ENCODE data around the gene SOCS6.

Gene SOCS6

GRCh38 chr18:70273021-70273420 lies 15.8 kb upstream of the SOCS6 start:
- no peak overlapping the region for H2AFZ ChIP-seq (ENCODE audit: low read depth, low read length)
- no peak overlapping the region for H3K4me3 ChIP-seq (ENCODE audit: low read length)
- H3K4me1 ChIP-seq (ENCODE audit: insufficient read depth, low read length), result no peaks in the 10 kb centered on the region
- H3K36me3 ChIP-seq (ENCODE audit: insufficient read depth, low read length), result no peaks in the 10 kb centered on the region
- H3K9me3 ChIP-seq (ENCODE audit: low read length), result no peaks in the 10 kb centered on the region
- H3K27me3 ChIP-seq (ENCODE audit: insufficient read depth, low read length), result no peaks in the 10 kb centered on the region

DNA sequence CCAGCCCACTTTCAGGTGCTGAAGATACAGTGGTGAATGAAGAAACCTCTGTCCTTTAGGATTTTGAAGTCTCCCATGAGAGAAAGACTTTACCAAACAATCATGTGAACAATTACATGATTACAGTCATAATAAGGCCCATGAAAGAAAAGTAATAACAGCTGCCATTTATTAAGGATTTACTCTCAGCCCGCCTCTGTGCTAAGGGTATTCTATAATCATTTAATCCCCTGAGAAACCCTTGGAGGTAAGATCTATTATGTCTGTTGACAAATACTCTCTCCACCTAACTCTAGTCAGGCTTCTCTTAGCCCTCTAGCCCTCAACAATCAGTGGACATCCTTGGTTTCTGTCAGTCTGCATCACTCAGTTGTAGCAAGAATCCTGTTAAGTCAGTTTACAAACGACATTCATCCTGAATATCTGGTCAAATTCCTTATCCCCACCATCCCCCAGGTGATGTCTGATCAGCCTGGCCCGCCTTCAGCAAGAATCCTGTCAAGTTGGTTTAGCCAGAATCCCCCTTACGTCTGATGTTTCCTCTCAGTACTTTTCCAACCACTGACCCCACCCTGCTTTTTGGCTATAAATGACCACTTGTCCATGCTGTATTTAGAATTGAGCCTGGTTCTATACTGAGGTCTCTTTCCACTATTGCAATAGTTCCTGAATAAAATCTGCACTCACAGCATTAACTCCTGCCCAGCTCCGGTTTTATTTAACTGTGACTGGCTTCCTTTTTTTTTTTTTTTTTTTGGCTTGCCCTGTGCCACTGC lies 12.2 kb upstream of the SOCS6 start:
- Histone ChIP-seq H3K27me3 (ENCODE audit: insufficient read depth, low read length) (no peaks in the 10 kb centered on the region), H2AFZ (ENCODE audit: low read depth, low read length) (no peak overlapping the region), H3K36me3 (ENCODE audit: insufficient read depth, low read length) (no peaks in the 10 kb centered on the region)

GRCh38 chr18:70279470-70279869 lies 9.4 kb upstream of the SOCS6 start:
- Histone ChIP-seq H3K4me1 (ENCODE audit: insufficient read depth, low read length) (no peaks in the 10 kb centered on the region), H2AFZ (ENCODE audit: low read depth, low read length) (no peak overlapping the region), H3K36me3 (ENCODE audit: insufficient read depth, low read length) (no peaks in the 10 kb centered on the region), H3K27me3 (ENCODE audit: insufficient read depth, low read length) (no peaks in the 10 kb centered on the region), H3K9me3 (ENCODE audit: low read length) (no peaks in the 10 kb centered on the region), H3K4me3 (ENCODE audit: low read length) (no peak overlapping the region)

More for the DNA sequence above, 12.2 kb upstream of the SOCS6 start:
- Histone ChIP-seq H3K9me3 (ENCODE audit: low read length) (no peaks in the 10 kb centered on the region), H3K4me3 (ENCODE audit: low read length) (no peak overlapping the region), H3K4me1 (ENCODE audit: insufficient read depth, low read length) (no peaks in the 10 kb centered on the region)

DNA sequence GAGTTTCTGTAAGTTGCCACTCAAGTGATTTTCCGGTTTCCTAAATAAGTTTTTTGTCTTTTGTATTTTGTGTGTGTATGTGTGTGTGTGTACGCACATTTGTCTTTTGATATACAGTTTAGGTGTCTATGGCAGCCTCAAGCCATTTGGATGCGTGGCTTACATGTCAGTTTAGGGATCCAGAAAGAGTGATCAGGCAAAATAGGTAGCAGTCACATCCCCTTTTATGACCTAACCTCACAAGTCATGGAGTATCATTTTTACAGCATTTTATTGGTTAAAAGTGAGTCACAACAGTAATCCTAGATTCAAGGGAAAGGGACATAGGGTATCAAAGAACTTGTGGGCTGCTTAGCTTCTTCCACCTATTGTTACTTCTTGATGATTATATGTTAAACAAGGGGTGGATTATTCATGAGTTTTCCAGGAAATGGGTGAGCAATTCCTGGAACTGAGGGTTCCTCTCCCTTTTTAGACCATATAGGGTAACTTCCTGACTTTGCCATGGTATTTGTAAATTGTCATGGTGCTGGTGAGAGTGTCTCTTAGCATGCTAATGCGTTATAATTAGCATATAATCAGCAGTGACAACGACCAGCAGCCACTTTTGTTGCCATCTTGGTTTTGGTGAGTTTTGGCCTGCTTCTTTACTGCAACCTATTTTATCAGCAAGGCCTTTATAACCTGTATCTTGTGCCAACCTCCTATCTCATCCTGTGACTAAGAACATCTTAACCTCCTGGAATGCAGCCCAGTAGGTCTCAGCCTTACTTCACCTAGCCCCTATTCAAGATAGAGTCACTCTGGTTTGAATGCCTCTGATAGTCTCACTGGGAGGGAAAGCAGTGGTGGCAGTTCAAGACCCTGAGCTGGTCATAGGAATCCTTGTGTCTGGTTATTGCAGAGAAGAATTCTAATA lies 8.6 kb upstream of the SOCS6 start:
- no peaks in the 10 kb centered on the region for H3K36me3 ChIP-seq (ENCODE audit: insufficient read depth, low read length)

DNA sequence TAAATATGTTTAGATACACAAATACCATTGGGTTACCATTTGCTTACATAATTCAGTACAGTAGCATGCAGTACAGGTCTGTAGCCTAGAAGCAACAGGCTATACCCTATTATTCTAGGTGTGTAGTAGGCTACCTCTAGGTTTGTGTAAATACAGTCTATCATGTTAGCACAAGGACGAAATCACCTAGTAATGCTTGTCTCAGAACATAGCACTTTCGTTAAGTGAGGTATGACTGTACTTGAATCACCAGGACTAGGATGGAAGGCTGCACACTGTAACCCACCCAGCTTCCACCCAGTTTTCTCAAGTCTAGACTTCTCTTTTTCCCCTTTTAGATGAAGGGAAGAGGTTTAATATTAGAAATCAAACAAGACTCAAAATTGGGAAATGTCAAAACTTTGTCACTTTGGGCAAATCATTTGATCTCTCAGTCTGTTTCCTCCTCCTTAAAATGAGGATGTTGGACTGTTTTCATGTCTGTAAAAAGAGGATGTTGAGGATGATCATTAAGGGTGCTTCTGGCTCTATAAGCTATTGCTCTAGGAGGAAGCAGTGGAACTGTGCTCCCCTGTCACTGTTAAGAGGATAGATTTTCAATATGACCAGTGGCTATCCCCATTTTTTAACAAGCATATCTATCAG lies 3.7 kb upstream of the SOCS6 start:
- H3K27me3 ChIP-seq (ENCODE audit: insufficient read depth, low read length), result no peaks in the 10 kb centered on the region
- no peak overlapping the region for H2AFZ ChIP-seq (ENCODE audit: low read depth, low read length)
- no peak overlapping the region for H3K4me3 ChIP-seq (ENCODE audit: low read length)

More for the DNA sequence above, 8.6 kb upstream of the SOCS6 start:
- H3K9me3 ChIP-seq (ENCODE audit: low read length), result no peaks in the 10 kb centered on the region
- no peak overlapping the region for H3K4me3 ChIP-seq (ENCODE audit: low read length)
- no peaks in the 10 kb centered on the region for H3K27me3 ChIP-seq (ENCODE audit: insufficient read depth, low read length)
- H2AFZ ChIP-seq (ENCODE audit: low read depth, low read length), result no peak overlapping the region
- H3K4me1 ChIP-seq (ENCODE audit: insufficient read depth, low read length), result no peaks in the 10 kb centered on the region

GRCh38 chr18:70287731-70288130 lies 1.1 kb upstream of the SOCS6 start:
- Histone ChIP-seq H3K4me3 (ENCODE audit: low read length) (no peak overlapping the region), H3K27me3 (ENCODE audit: insufficient read depth, low read length) (no peaks in the 10 kb centered on the region), H2AFZ (ENCODE audit: low read depth, low read length) (peak overlapping the region; percentile 97), H3K36me3 (ENCODE audit: insufficient read depth, low read length) (no peaks in the 10 kb centered on the region), H3K9me3 (ENCODE audit: low read length) (no peaks in the 10 kb centered on the region), H3K4me1 (ENCODE audit: insufficient read depth, low read length) (peaks cover 16% of the 10 kb centered on the region)

More for the DNA sequence above, 3.7 kb upstream of the SOCS6 start:
- Histone ChIP-seq H3K9me3 (ENCODE audit: low read length) (no peaks in the 10 kb centered on the region), H3K36me3 (ENCODE audit: insufficient read depth, low read length) (no peaks in the 10 kb centered on the region), H3K4me1 (ENCODE audit: insufficient read depth, low read length) (peaks cover 6% of the 10 kb centered on the region)

- Histone ChIP-seq H2AFZ (ENCODE audit: low read depth, low read length) (peak overlapping the region; percentile 97), H3K9me3 (ENCODE audit: low read length) (no peaks in the 10 kb centered on the region), H3K4me1 (ENCODE audit: insufficient read depth, low read length) (peaks cover 16% of the 10 kb centered on the region), H3K36me3 (ENCODE audit: insufficient read depth, low read length) (no peaks in the 10 kb centered on the region), H3K27me3 (ENCODE audit: insufficient read depth, low read length) (no peaks in the 10 kb centered on the region), H3K4me3 (ENCODE audit: low read length) (peak overlapping the region; percentile 94)
Measured at GRCh38 chr18:70288171-70288850, 534 bp upstream of the SOCS6 start.

- Histone ChIP-seq H3K36me3 (ENCODE audit: insufficient read depth, low read length) (no peaks in the 10 kb centered on the region), H3K9me3 (ENCODE audit: low read length) (no peaks in the 10 kb centered on the region), H3K4me3 (ENCODE audit: low read length) (peak overlapping the region; percentile 94), H3K27me3 (ENCODE audit: insufficient read depth, low read length) (no peaks in the 10 kb centered on the region), H3K4me1 (ENCODE audit: insufficient read depth, low read length) (peaks cover 17% of the 10 kb centered on the region), H2AFZ (ENCODE audit: low read depth, low read length) (no peak overlapping the region)
Measured at GRCh38 chr18:70289351-70290312, 787 bp downstream of the SOCS6 start.

- no peak overlapping the region for H2AFZ ChIP-seq (ENCODE audit: low read depth, low read length)
- no peaks in the 10 kb centered on the region for H3K36me3 ChIP-seq (ENCODE audit: insufficient read depth, low read length)
- H3K4me3 ChIP-seq (ENCODE audit: low read length), result peak overlapping the region; percentile 94
- peaks cover 17% of the 10 kb centered on the region for H3K4me1 ChIP-seq (ENCODE audit: insufficient read depth, low read length)
- H3K9me3 ChIP-seq (ENCODE audit: low read length), result no peaks in the 10 kb centered on the region
- H3K27me3 ChIP-seq (ENCODE audit: insufficient read depth, low read length), result no peaks in the 10 kb centered on the region
Measured at GRCh38 chr18:70290482-70291294, 1.8 kb downstream of the SOCS6 start.

- Histone ChIP-seq H3K36me3 (ENCODE audit: insufficient read depth, low read length) (no peaks in the 10 kb centered on the region), H3K4me1 (ENCODE audit: insufficient read depth, low read length) (peaks cover 18% of the 10 kb centered on the region), H3K9me3 (ENCODE audit: low read length) (no peaks in the 10 kb centered on the region), H3K27me3 (ENCODE audit: insufficient read depth, low read length) (no peaks in the 10 kb centered on the region), H2AFZ (ENCODE audit: low read depth, low read length) (no peak overlapping the region), H3K4me3 (ENCODE audit: low read length) (no peak overlapping the region)
Measured at GRCh38 chr18:70291295-70291574, 2.4 kb downstream of the SOCS6 start.

DNA sequence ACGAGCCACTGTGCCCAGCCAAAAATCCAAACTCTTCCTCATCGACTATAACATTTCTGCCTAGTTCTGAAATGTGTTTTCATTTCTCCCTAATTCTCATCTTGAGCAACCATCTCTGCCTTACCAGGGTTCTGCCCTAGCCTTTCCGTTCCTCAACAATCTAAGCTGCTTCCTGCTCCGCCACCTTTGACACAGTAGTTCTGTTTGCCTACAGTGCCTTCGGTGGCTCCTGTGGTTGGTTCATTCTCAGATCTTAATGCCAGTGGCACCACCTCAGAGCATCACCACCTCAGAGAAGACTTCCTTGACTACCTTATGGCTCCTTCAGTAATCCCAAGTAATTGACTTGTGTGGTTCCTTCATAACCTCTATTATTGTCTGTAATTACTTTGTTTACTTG lies 3.8 kb downstream of the SOCS6 start:
- no peak overlapping the region for H3K4me3 ChIP-seq (ENCODE audit: low read length)
- peaks cover 21% of the 10 kb centered on the region for H3K4me1 ChIP-seq (ENCODE audit: insufficient read depth, low read length)
- no peaks in the 10 kb centered on the region for H3K36me3 ChIP-seq (ENCODE audit: insufficient read depth, low read length)
- H3K9me3 ChIP-seq (ENCODE audit: low read length), result no peaks in the 10 kb centered on the region
- no peak overlapping the region for H2AFZ ChIP-seq (ENCODE audit: low read depth, low read length)
- no peaks in the 10 kb centered on the region for H3K27me3 ChIP-seq (ENCODE audit: insufficient read depth, low read length)
